Fibroblast of lung (primary cell): Measurements from ENCODE around the gene HNRNPH3.

Source experiments
- EZH2 ChIP-seq: IDR thresholded peaks from 2 replicates; pipeline ENCODE4 v1.5.1; 2012; ENCODE audit warnings: low read length, control low read depth, mild to moderate bottlenecking; ENCODE audit errors: missing control alignments
- TF ChIP-seq, protein P1 (sequence below), 2 donors: IDR thresholded peaks in 1 of 2; conservative IDR thresholded peaks in 1 of 2; 1 replicate in 1 of 2; 2 replicates in 1 of 2; pipeline ENCODE4 v1.5.1; 2011 to 2012; ENCODE audit warnings: low read length in 2 of 2, control low read depth in 1 of 2, inconsistent platforms in 1 of 2, low read depth in 1 of 2, mild to moderate bottlenecking in 1 of 2

DNA sequence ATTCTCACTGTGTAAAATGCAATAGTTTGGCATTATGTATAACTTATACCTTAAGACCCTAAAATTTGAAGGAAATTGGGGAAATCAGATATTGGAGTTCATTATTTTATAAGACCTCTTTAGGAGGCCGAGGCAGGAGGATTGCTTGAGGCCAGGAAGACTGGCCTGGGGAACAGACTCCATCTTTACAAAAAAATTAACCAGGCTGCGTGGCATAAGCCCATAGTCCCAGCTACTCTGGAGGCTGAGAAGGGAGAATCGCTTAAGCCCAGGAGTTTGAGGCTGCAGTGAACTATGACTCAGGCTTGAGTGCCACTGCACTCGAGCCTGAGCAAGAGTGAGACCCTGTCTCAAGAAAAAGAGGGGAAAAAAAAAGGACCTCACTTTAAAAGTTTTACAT lies 14.9 kb downstream of the HNRNPH3 start:
- TF ChIP-seq, protein P1, sequence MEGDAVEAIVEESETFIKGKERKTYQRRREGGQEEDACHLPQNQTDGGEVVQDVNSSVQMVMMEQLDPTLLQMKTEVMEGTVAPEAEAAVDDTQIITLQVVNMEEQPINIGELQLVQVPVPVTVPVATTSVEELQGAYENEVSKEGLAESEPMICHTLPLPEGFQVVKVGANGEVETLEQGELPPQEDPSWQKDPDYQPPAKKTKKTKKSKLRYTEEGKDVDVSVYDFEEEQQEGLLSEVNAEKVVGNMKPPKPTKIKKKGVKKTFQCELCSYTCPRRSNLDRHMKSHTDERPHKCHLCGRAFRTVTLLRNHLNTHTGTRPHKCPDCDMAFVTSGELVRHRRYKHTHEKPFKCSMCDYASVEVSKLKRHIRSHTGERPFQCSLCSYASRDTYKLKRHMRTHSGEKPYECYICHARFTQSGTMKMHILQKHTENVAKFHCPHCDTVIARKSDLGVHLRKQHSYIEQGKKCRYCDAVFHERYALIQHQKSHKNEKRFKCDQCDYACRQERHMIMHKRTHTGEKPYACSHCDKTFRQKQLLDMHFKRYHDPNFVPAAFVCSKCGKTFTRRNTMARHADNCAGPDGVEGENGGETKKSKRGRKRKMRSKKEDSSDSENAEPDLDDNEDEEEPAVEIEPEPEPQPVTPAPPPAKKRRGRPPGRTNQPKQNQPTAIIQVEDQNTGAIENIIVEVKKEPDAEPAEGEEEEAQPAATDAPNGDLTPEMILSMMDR (conservative IDR thresholded peaks at IDR 0.05 in 1 of 2, IDR thresholded peaks at IDR 0.05 in 1 of 2; ENCODE audit: low read depth in 1 of 2, low read length in 2 of 2) = no peak
- no peak for TF ChIP-seq EZH2
